Activated naive CD8-positive, alpha-beta T cell treated with anti-CD3 and anti-CD28 coated beads, Interleukin-2, amount 50 U/mL, for 24 hours (primary cell): ENCODE data around the gene AFF3.
"Not testable (repeated sequence)": the region's sequence is repeated elsewhere in the genome, so short reads cannot be mapped to it uniquely, and the experiment has no call there.

Experiments used
- ATAC-seq: fragments of 150-1000 bp; cut with Tn5 transposase; one replicate; pipeline ENCODE4 v1.10.0; 2021
- DNase-seq: peaks from one replicate; pipeline ENCODE4 v3.0.0; 2021
- H3K27ac Mint-ChIP-seq: one replicate; pipeline ENCODE4 v1.8.0; 2021; ENCODE audit warnings: mild to moderate bottlenecking, mixed read lengths
- H3K27me3 Mint-ChIP-seq: one replicate; pipeline ENCODE4 v1.8.0; 2021; ENCODE audit warnings: mixed read lengths
- H3K36me3 Mint-ChIP-seq: one replicate; pipeline ENCODE4 v1.8.0; 2021; ENCODE audit warnings: low read depth, mixed read lengths
- H3K4me1 Mint-ChIP-seq: one replicate; pipeline ENCODE4 v1.8.0; 2021; ENCODE audit warnings: mixed read lengths
- H3K4me3 Mint-ChIP-seq: one replicate; pipeline ENCODE4 v1.8.0; 2021; ENCODE audit warnings: mild to moderate bottlenecking, moderate library complexity, mixed read lengths
- H3K9me3 Mint-ChIP-seq: one replicate; pipeline ENCODE4 v1.8.0; 2021; ENCODE audit warnings: mixed read lengths

The AFF3 gene

GRCh38 chr2:100082302-100082978, 60.0 kb downstream of the AFF3 start:
- H3K27ac Mint-ChIP-seq, DNase-seq, ATAC-seq: not testable (repeated sequence)

GRCh38 chr2:100077935-100078334, 64.5 kb downstream of the AFF3 start:
- ATAC-seq: no peak
- H3K27me3 Mint-ChIP-seq: no peaks in the 10 kb centered on the region
- no peak overlapping the region for H3K27ac Mint-ChIP-seq
- DNase-seq: no peak
- no peaks in the 10 kb centered on the region for H3K4me1 Mint-ChIP-seq
- H3K4me3 Mint-ChIP-seq: no peak overlapping the region
- H3K36me3 Mint-ChIP-seq: no peaks in the 10 kb centered on the region
- H3K9me3 Mint-ChIP-seq: no peaks in the 10 kb centered on the region

More at GRCh38 chr2:100082302-100082978, 60.0 kb downstream of the AFF3 start:
- not testable (repeated sequence) for H3K9me3 Mint-ChIP-seq, H3K4me1 Mint-ChIP-seq, H3K36me3 Mint-ChIP-seq, H3K4me3 Mint-ChIP-seq, H3K27me3 Mint-ChIP-seq

DNA sequence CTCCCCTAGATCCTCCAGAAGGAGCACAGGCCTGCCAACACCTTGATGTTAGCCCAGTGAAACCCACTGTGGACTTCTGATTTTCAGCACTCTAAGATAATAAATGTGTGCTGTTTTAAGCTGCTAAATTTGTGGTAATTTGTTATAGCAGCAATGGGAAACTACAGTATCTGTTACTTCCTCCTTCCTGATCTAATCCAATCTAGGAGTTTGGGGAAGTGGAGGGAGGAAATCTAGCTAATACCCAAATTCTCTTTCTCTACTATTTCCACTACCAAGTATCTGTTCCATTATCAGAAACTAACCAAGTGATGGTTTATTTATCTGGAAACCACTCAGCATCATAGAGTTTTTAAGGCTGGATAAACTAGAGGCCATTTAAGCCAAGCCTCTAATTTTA, 64.9 kb downstream of the AFF3 start:
- Mint-ChIP-seq H3K27ac (no peak overlapping the region), H3K9me3 (no peaks in the 10 kb centered on the region), H3K4me1 (peaks cover 3% of the 10 kb centered on the region), H3K4me3 (no peak overlapping the region), H3K27me3 (peaks cover 2% of the 10 kb centered on the region), H3K36me3 (peaks cover 3% of the 10 kb centered on the region)
- no peak for ATAC-seq
- DNase-seq: no peak

GRCh38 chr2:100075532-100075931, 66.9 kb downstream of the AFF3 start:
- Mint-ChIP-seq H3K9me3 (no peaks in the 10 kb centered on the region), H3K4me1 (peaks cover 15% of the 10 kb centered on the region), H3K27me3 (peaks cover 2% of the 10 kb centered on the region), H3K4me3 (no peak overlapping the region), H3K27ac (no peak overlapping the region), H3K36me3 (peaks cover 3% of the 10 kb centered on the region)
- DNase-seq (no peak), ATAC-seq (no peak)

DNA sequence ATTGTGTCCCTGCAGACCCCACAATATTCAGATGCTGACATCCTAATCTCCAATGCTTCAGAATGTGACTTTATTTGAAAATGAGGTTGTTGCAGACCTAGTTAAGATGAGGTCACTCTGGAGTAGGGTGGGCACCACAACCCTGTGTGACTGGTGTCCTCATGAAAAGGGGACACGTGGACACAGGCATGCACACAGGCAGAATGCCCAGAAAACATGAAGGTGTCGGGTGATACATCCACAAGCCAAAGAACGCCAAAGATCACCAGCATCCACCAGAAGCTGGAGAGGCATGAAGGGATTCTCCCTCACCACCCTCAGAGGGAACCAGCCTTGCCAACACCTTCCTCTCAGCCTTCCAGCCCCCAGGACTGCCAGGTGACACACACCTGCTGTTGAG, 69.3 kb downstream of the AFF3 start:
- Mint-ChIP-seq H3K9me3 (no peaks in the 10 kb centered on the region), H3K27me3 (peaks cover 5% of the 10 kb centered on the region), H3K36me3 (peaks cover 3% of the 10 kb centered on the region), H3K4me3 (no peak overlapping the region), H3K4me1 (peaks cover 35% of the 10 kb centered on the region), H3K27ac (no peak overlapping the region)
- ATAC-seq (no peak), DNase-seq (no peak)

GRCh38 chr2:100072503-100072902, 69.9 kb downstream of the AFF3 start:
- no peak for ATAC-seq
- DNase-seq: no peak
- H3K27ac Mint-ChIP-seq: no peak overlapping the region
- no peak overlapping the region for H3K4me3 Mint-ChIP-seq
- peaks cover 3% of the 10 kb centered on the region for H3K36me3 Mint-ChIP-seq
- no peaks in the 10 kb centered on the region for H3K9me3 Mint-ChIP-seq
- H3K4me1 Mint-ChIP-seq: peaks cover 35% of the 10 kb centered on the region
- H3K27me3 Mint-ChIP-seq: peaks cover 5% of the 10 kb centered on the region

DNA sequence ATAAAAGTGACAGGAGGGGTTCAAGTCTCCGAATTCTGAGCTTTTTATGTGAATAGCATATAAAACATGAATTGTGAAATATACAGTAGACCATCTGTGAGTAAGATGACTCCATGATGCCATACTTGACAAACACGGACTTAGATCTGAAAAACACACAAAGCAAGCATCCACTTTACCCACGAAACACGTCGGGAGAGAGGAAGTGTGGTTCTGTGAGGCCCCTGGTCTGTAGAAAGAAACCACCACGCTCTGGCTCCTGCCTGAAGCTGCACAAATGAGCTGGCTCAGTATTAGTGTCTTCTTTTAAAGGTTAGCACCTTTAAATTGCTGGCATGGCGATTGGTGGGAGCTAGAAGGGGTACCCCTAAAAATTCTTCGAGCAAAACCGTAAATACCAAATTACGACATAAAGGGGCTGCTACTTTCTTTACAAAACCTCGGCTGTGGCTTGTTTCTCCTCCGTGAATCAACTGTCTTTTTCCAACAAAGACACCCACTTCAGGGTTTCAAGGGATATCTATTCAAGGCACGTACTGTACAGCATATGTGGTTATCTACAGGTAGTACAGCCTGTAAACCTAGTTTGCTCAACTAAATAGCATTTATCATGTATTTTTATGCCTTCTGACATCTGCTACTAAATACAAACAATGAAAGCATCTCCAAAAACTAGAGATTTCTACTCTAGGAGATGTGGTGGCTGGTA, 70.9 kb downstream of the AFF3 start:
- no peaks in the 10 kb centered on the region for H3K9me3 Mint-ChIP-seq
- H3K36me3 Mint-ChIP-seq: peaks cover 3% of the 10 kb centered on the region
- DNase-seq (peak; percentile 26), ATAC-seq (peak; percentile 85)
- H3K27me3 Mint-ChIP-seq: peaks cover 5% of the 10 kb centered on the region
- peaks cover 40% of the 10 kb centered on the region for H3K4me1 Mint-ChIP-seq
- H3K4me3 Mint-ChIP-seq: no peak overlapping the region
- peak overlapping the region; percentile 50 for H3K27ac Mint-ChIP-seq

GRCh38 chr2:100070078-100070477, 72.3 kb downstream of the AFF3 start:
- Mint-ChIP-seq H3K27me3 (peaks cover 5% of the 10 kb centered on the region), H3K4me1 (peaks cover 41% of the 10 kb centered on the region), H3K4me3 (peak overlapping the region; percentile 8), H3K27ac (peak overlapping the region; percentile 55), H3K36me3 (peaks cover 3% of the 10 kb centered on the region), H3K9me3 (no peaks in the 10 kb centered on the region)
- DNase-seq (no peak), ATAC-seq (peak; percentile 18)

GRCh38 chr2:100068395-100068794, 74.0 kb downstream of the AFF3 start:
- no peaks in the 10 kb centered on the region for H3K9me3 Mint-ChIP-seq
- DNase-seq (no peak), ATAC-seq (no peak)
- H3K36me3 Mint-ChIP-seq: peaks cover 3% of the 10 kb centered on the region
- no peak overlapping the region for H3K4me3 Mint-ChIP-seq
- H3K27me3 Mint-ChIP-seq: peaks cover 7% of the 10 kb centered on the region
- peaks cover 57% of the 10 kb centered on the region for H3K4me1 Mint-ChIP-seq
- no peak overlapping the region for H3K27ac Mint-ChIP-seq

- ATAC-seq (no peak), DNase-seq (no peak)
- peaks cover 7% of the 10 kb centered on the region for H3K27me3 Mint-ChIP-seq
- peaks cover 2% of the 10 kb centered on the region for H3K36me3 Mint-ChIP-seq
- no peak overlapping the region for H3K27ac Mint-ChIP-seq
- H3K4me3 Mint-ChIP-seq: no peak overlapping the region
- peaks cover under 1% of the 10 kb centered on the region for H3K9me3 Mint-ChIP-seq
- peaks cover 57% of the 10 kb centered on the region for H3K4me1 Mint-ChIP-seq
These were observed 74.6 kb downstream of the AFF3 start for GRCh38 chr2:100067784-100068183.

DNA sequence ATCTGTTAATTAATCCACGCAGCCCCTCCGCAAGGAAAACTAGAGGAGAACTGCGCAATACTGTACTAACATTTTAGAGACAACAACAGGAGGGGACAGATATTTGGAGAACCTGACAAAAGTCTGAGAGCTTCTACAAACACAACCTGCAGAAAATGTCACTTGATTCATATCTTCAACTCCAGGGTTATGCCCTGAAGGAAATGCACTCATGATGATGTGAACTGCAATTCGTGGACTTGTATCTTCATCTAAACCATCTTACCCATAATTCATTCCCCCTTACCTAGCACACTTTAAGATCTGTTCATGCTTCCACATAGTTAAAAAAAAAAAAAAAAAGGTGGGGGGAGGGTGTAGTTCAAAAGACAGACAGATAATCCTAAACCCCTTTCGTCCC, 75.5 kb downstream of the AFF3 start:
- Mint-ChIP-seq H3K36me3 (peaks cover 8% of the 10 kb centered on the region), H3K9me3 (peaks cover 5% of the 10 kb centered on the region), H3K27me3 (peaks cover 5% of the 10 kb centered on the region), H3K4me1 (peaks cover 60% of the 10 kb centered on the region), H3K27ac (no peak overlapping the region), H3K4me3 (no peak overlapping the region)
- DNase-seq (no peak), ATAC-seq (no peak)

GRCh38 chr2:100066246-100066645, 76.1 kb downstream of the AFF3 start:
- Mint-ChIP-seq H3K9me3 (peaks cover 5% of the 10 kb centered on the region), H3K4me3 (no peak overlapping the region), H3K27ac (no peak overlapping the region), H3K27me3 (peaks cover 5% of the 10 kb centered on the region), H3K4me1 (peaks cover 60% of the 10 kb centered on the region), H3K36me3 (peaks cover 10% of the 10 kb centered on the region)
- ATAC-seq: no peak
- DNase-seq: no peak

- H3K4me3 Mint-ChIP-seq: peak overlapping the region; percentile 34
These were observed 77.6 kb downstream of the AFF3 start for GRCh38 chr2:100064592-100065428.

DNA sequence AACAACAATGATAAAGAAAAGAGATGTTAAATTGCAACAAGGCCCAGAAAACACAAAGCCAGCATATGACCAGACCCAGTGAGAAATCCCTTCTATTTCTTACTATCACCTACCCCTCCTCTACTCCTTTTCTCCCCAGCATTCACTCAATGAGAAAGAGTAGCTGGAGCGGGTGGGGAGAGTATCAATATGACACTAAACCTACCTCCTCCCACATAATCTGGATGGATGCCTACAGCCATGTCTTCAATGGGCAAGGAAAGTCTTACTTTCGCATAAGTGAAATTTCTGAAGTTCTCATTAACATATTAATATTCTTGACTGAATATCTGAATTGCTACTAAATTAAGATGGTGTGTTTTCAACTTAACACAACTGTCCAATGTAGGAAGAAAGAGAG, 78.2 kb downstream of the AFF3 start:
- ATAC-seq: no peak
- no peak for DNase-seq
- Mint-ChIP-seq H3K9me3 (peaks cover 5% of the 10 kb centered on the region), H3K4me3 (peak overlapping the region; percentile 34), H3K4me1 (peaks cover 62% of the 10 kb centered on the region), H3K36me3 (peaks cover 12% of the 10 kb centered on the region), H3K27me3 (peaks cover 2% of the 10 kb centered on the region), H3K27ac (peak overlapping the region; percentile 13)

More at GRCh38 chr2:100064592-100065428, 77.6 kb downstream of the AFF3 start:
- peak overlapping the region; percentile 13 for H3K27ac Mint-ChIP-seq
- H3K27me3 Mint-ChIP-seq: peaks cover 4% of the 10 kb centered on the region
- H3K36me3 Mint-ChIP-seq: peaks cover 12% of the 10 kb centered on the region
- DNase-seq (no peak), ATAC-seq (peak; percentile 48)
- H3K4me1 Mint-ChIP-seq: peaks cover 62% of the 10 kb centered on the region
- H3K9me3 Mint-ChIP-seq: peaks cover 5% of the 10 kb centered on the region
